MM.1S (cell line): ENCODE data around the gene U2AF1L4.

Experiments used
- DNase-seq: peaks from one replicate; pipeline ENCODE4 v3.0.0-alpha.2; 2015
- H2AFZ ChIP-seq: fragments of 300-600 bp; sonication (generic); 2 replicates; pipeline ENCODE4 v1.6.0; 2016; ENCODE audit warnings: antibody characterized with exemption, low read length
- H3F3A ChIP-seq: fragments of 300-600 bp; sonication (generic); 2 replicates; pipeline ENCODE4 v1.6.1; 2016; ENCODE audit warnings: mild to moderate bottlenecking, antibody characterized with exemption, low read length, moderate library complexity, mixed read lengths; ENCODE audit not compliant: insufficient read depth
- H3K27ac ChIP-seq: fragments of 300-600 bp; sonication (generic); 2 replicates; pipeline ENCODE4 v1.5.1; 2016; ENCODE audit warnings: mild to moderate bottlenecking, low read length
- H3K27me3 ChIP-seq: fragments of 300-600 bp; sonication (generic); replicated peaks from 2 replicates; pipeline ENCODE4 v1.6.0; 2016; ENCODE audit warnings: low read length; ENCODE audit not compliant: insufficient read depth
- H3K36me3 ChIP-seq: fragments of 300-600 bp; sonication (generic); replicated peaks from 2 replicates; pipeline ENCODE4 v1.6.1; 2016; ENCODE audit warnings: mild to moderate bottlenecking, low read length, mixed read lengths; ENCODE audit not compliant: insufficient read depth
- H3K4me1 ChIP-seq: fragments of 300-600 bp; sonication (generic); 2 replicates; pipeline ENCODE4 v1.6.1; 2016; ENCODE audit warnings: low read length, mixed read lengths
- H3K4me2 ChIP-seq: fragments of 300-600 bp; sonication (generic); 2 replicates; pipeline ENCODE4 v1.6.0; 2016; ENCODE audit warnings: low read depth, low read length
- H3K4me3 ChIP-seq: fragments of 300-600 bp; sonication (generic); 2 replicates; pipeline ENCODE4 v1.5.1; 2016; ENCODE audit warnings: low read length, mixed read lengths
- H3K79me2 ChIP-seq: fragments of 300-600 bp; sonication (generic); 2 replicates; pipeline ENCODE4 v1.6.1; 2016; ENCODE audit warnings: mixed run types, low read length, mixed read lengths
- H3K9ac ChIP-seq: fragments of 300-600 bp; sonication (generic); 2 replicates; pipeline ENCODE4 v1.6.1; 2016; ENCODE audit warnings: low read length, mixed read lengths
- H3K9me2 ChIP-seq: fragments of 300-600 bp; sonication (generic); replicated peaks from 2 replicates; pipeline ENCODE4 v1.6.1; 2016; ENCODE audit warnings: mild to moderate bottlenecking, low read length, mixed read lengths; ENCODE audit not compliant: insufficient read depth
- H3K9me3 ChIP-seq: fragments of 300-600 bp; sonication (generic); replicated peaks from 2 replicates; pipeline ENCODE4 v1.6.1; 2016; ENCODE audit warnings: mild to moderate bottlenecking, low read length, mixed read lengths; ENCODE audit not compliant: insufficient read depth
- H4K20me1 ChIP-seq: fragments of 300-600 bp; sonication (generic); 2 replicates; pipeline ENCODE4 v1.6.1; 2016; ENCODE audit warnings: mild to moderate bottlenecking, low read length, moderate library complexity, mixed read lengths; ENCODE audit not compliant: insufficient read depth
- CTCF ChIP-seq: fragments of 300-600 bp; sonication (generic); IDR thresholded peaks from 2 replicates; pipeline ENCODE4 v1.5.1; 2016; ENCODE audit warnings: antibody characterized with exemption, low read length, mixed read lengths
- EZH2 ChIP-seq: fragments of 300-600 bp; sonication (generic); optimal IDR thresholded peaks from 2 replicates; pipeline ENCODE3; 2017; ENCODE audit warnings: low read depth, mild to moderate bottlenecking, antibody characterized with exemption, low read length, mixed read lengths
- EZH2phosphoT487 ChIP-seq: fragments of 300-600 bp; sonication (generic); IDR thresholded peaks from 2 replicates; pipeline ENCODE4 v1.6.1; 2018; ENCODE audit warnings: antibody characterized with exemption, low read length

U2AF1L4 gene

DNA sequence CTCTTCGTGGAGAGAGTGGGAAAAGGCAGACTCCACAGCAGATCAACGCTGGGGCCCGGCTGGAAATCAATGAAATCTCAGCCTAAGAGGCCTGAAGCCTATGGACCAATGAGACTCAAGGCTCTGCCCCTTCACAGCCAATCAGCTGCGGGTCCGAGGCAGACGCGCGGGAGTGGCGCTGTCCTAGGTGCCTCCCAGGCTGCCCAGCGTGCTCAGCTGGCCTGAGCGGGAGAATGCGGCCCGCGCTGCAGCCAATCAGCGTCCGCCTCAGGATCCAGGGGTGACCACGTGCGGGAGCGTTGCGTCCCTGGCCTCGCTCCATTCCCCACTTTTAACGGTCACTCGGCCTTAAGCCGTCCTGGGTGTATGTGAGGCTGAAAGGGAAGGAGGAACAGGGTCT lies 41.0 kb downstream of the U2AF1L4 start, which contains the start of gene ZBTB32:
ZBTB32 (plus strand) TSS at position 341 of the 400 bp plus-strand sequence. CDS start 10,069 bp downstream, outside the sequence.
- no peaks in the 10 kb centered on the region for H3K79me2 ChIP-seq
- no peaks in the 10 kb centered on the region for H4K20me1 ChIP-seq
- H3K4me3 ChIP-seq, result no peak within 1 kb of the TSS
- no peak for TF ChIP-seq EZH2phosphoT487
- no peak for TF ChIP-seq CTCF
- TF ChIP-seq EZH2, result no peak
- H3K36me3 ChIP-seq, result no peaks in the 10 kb centered on the region
- H2AFZ ChIP-seq, result no peak within 1 kb of the TSS
- no peaks in the 10 kb centered on the region for H3K4me1 ChIP-seq
- no peaks in the 10 kb centered on the region for H3K9me2 ChIP-seq
- no peak within 1 kb of the TSS for H3K27ac ChIP-seq
- no peak for DNase-seq
- no peaks in the 10 kb centered on the region for H3K9me3 ChIP-seq
- no peak within 1 kb of the TSS for H3K4me2 ChIP-seq
- no peak within 1 kb of the TSS for H3K9ac ChIP-seq
- H3K27me3 ChIP-seq, result peaks cover 28% of the 10 kb centered on the region
- no peaks in the 10 kb centered on the region for H3F3A ChIP-seq

- Histone ChIP-seq H4K20me1 (no peaks in the 10 kb centered on the region), H3K4me3 (no peak overlapping the region), H3K4me1 (no peaks in the 10 kb centered on the region), H3K9ac (no peak overlapping the region), H3F3A (no peaks in the 10 kb centered on the region), H3K27me3 (peaks cover 19% of the 10 kb centered on the region), H3K36me3 (no peaks in the 10 kb centered on the region), H3K79me2 (no peaks in the 10 kb centered on the region), H3K4me2 (no peak overlapping the region), H3K9me2 (no peaks in the 10 kb centered on the region), H3K27ac (no peak overlapping the region), H3K9me3 (no peaks in the 10 kb centered on the region), H2AFZ (no peak overlapping the region)
- no peak for DNase-seq
- no peak for TF ChIP-seq CTCF
- TF ChIP-seq EZH2phosphoT487, result no peak
- TF ChIP-seq EZH2, result no peak
These were observed 41.9 kb downstream of the U2AF1L4 start for GRCh38 chr19:35703343-35703742.

GRCh38 chr19:35702223-35703012 lies 42.8 kb downstream of the U2AF1L4 start:
- Histone ChIP-seq H3F3A (no peaks in the 10 kb centered on the region), H3K9me2 (no peaks in the 10 kb centered on the region), H3K79me2 (no peaks in the 10 kb centered on the region), H3K9ac (no peak overlapping the region; the same call in 1 of the 2 replicates), H3K4me3 (peak overlapping the region; percentile 83), H3K9me3 (no peaks in the 10 kb centered on the region), H3K27me3 (peaks cover 12% of the 10 kb centered on the region), H4K20me1 (no peaks in the 10 kb centered on the region), H3K4me2 (peak overlapping the region; percentile 98), H2AFZ (peak overlapping the region; percentile 97), H3K4me1 (no peaks in the 10 kb centered on the region), H3K36me3 (no peaks in the 10 kb centered on the region), H3K27ac (no peak overlapping the region)
- DNase-seq, result peak; percentile 98
- no peak for TF ChIP-seq EZH2
- TF ChIP-seq CTCF, result no peak
- no peak for TF ChIP-seq EZH2phosphoT487
